Amniotic stem cell (primary cell): ENCODE results near the gene RFNG.

Experiments used
- DNase-seq: peaks from one replicate; lab custom pipeline; 2025; lab: John Stamatoyannopoulos, UW

RFNG gene

GRCh38 chr17:82077617-82078358, 26.2 kb upstream of the RFNG start:
- no peak for DNase-seq

DNA sequence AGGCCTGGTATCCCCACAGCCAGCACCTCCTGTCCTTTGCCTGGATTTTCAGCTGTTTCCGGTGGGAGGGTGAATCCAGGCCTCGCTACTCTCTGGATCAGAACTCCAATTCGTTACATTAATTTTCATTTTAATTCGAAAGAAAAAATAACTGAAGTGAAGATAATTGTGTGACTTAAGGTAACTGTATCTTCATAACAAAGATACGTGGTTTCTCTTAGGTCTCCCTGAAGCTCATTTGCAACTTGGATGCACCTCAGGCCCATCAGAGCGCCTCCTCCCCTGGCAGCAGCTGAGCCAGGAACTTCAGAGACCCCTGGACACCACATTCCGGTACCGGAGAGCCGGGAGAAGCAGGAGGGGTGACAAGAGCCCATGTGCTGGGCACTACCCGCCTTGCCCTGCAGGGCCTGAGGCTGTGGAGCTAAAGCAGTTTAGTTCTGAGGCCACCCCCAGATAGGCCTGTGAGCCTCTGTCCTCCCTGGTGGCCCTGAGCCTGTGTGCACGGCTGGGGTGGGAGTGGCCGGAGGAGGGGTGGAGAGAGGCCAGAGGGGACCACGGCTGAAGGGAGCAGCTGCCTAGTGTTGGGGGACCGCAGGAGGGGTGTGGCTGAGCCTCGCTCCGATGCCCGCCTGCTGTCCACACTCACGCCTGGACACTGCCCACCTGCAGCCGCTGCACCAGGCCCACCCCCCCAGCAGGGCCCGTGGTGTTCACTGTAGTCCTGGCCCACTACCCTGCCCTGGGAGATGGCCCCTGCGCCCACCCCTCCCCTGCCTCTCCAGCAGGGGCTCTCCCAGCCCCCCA, 25.4 kb upstream of the RFNG start:
- no peak for DNase-seq

- DNase-seq = no peak
These were observed 24.6 kb upstream of the RFNG start for GRCh38 chr17:82076018-82076784.

- DNase-seq = no peak
These were observed 21.8 kb upstream of the RFNG start for GRCh38 chr17:82073446-82073845.

DNA sequence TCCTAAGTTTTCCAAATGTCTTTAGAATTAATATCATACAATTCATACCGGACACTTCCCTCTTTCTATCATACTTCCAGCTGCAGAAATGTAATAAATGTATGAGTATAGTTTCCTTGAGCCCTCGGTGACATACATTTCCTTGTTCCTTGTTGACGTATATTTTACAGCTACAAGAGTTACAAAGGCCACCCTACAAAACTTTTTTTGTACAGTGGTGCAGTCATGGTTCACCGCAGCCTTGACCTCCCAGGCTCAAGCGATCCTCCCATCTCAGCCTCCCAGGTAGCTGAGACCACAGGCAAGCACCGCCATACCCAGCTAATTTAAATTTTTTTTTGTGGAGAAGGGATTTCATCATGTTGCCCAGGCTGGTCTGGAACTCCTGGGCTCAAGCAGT, 21.2 kb upstream of the RFNG start:
- DNase-seq = no peak

- DNase-seq = no peak
These were observed 19.0 kb upstream of the RFNG start for GRCh38 chr17:82070611-82071010.

- no peak for DNase-seq
These were observed 14.2 kb upstream of the RFNG start, which contains the start of gene DUS1L for GRCh38 chr17:82065638-82066303. TSS of gene DUS1L (minus strand) at chr17:82065804. CDS start at chr17:82065059, 745 bp downstream.

- no peak for DNase-seq
These were observed 13.6 kb upstream of the RFNG start for GRCh38 chr17:82065193-82065637.

DNA sequence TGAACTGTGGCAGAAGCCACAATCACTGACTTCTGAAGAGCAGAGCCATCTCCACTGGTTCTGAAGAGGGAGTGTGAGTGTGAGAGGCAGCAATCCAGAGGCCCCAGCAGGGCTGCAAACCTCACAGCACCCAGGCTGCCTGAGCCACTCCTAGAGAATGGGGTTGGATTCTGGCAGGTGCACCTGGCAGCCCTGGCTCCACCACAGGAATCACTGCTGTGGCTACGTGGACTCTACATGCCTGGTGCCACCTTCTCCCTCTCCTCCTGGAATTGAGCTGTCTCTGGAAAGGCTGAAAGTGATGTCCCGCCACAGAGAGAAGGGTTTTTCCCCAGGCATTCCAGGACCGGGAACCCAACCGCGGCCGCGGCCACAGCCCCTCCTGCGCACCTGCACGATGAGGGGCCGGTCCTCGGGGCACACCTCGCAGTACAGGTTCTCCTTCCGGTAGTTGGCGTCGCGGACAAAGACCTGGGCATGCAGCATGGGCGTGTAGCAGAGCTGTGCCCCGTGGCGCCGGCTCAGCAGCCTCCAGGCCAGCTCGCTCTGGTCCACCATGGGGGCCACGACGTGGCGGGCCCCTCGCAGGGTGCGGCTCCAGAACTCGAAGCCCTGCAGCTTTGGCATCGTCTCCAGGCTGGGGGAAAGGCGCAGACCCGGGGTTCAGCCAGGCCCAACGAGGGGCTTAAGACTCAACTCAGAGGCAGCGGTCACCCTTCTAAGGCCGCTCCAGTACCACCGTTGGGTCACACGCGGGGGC, 13.0 kb upstream of the RFNG start:
- DNase-seq = no peak

DNA sequence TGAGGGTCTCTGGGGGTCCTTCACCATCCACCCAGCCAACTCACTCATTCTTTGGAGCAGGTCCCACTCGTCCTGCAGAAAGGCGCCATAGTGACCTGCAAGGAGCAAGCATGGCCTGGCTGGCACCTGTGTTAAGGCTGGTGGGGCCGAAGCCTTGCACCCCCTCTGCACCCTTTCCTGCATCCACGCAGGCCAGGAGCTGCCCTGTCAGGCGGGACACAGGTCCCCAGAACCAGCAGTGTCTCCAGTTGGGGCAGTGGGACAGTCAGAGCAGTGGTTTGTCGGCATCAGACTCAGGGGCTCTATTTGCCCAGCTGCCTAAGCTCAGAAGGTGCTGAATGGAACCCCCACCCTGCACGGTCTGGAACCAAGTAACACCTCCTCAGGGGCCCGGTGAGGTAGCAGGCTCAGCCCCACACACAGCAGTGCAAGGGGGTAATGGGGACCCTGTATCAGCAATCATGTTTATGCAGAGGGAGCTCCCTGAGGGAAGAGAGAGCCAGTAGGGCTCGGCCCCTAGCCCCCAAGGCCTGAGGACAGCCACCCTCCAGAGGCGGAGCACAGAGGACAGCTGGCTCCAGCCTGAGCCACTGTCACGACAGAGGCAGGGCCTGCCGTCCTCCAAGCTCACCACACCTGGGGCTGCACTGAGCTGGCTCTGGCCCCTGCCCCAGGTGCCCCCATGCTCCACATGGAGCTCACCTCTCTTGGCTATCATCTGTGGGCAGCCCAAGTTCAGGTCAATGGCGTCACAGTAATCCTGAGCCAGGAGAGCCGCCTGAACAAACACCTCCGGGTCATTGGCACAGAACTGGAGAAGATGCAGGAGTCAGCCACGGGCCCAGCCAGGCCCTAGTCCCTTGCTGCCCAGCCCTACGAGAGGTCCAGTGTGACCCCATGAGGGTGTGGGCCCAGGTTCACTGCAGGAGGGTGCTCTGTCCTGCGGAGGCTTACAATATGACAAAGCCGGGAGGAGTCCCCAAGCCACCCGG, 12.1 kb upstream of the RFNG start:
- no peak for DNase-seq

DNA sequence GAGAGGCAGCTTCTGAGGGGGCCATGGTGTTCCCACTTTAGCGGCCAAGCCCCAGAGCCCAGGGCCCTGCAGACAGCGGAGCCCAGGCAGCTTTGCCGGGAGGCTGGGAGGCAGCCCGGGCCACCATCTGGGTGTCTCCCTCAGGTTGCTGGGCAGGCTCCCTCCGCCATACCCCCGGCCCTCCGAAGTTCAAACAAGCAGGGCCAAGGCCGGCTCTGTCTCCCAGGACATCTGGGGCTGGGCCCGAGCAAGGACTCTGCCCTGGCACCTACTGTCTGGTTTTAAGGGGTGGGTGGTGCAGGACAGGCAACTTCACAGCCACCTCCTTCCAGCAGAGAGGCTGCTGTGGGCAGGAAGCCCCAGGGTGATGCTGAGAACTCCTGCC, 11.4 kb upstream of the RFNG start:
- no peak for DNase-seq

DNA sequence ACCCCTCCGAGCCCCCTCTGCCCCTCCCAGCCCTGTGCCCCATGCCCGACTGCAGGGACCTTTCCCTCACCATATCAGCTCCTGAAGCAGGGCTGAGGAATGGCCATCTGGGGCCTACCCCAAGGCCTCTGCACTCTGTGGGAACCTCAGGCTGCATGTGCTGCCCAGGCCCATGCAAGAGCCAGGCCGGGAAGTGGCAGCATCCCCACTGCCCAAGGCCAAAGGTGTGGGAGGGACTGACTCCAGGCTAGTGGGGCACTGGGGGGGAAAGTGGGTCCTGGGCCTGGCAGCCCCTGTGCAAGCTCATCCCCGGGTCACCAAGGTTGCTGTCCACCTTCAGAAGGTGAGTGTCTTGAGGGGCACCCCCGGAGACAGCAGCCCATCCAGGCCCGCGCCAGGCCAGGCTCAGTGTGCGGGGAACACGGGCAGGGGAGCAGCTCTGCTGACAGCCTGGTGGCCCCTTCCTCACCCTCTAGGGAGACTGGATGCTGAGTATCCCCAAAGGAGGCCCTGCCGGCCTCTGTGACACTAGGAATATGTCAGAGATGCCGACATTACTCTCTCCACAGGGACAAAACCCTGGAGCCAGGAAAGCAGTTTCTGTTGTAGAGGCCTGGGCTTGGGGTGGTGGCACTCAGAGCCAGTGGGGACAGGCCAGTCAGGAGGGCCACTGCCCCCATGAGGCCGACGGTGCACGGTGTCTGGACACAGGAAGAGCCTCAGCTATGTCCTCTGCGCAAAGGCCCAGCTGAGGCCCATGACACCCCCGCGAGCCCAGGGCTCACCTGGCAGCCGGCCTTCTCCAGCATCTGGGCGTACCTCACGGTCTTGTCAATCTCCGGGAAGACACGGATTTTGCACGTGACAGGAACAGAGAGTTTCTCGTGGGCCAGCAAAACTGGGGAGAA, 10.7 kb upstream of the RFNG start:
- DNase-seq = no peak

DNA sequence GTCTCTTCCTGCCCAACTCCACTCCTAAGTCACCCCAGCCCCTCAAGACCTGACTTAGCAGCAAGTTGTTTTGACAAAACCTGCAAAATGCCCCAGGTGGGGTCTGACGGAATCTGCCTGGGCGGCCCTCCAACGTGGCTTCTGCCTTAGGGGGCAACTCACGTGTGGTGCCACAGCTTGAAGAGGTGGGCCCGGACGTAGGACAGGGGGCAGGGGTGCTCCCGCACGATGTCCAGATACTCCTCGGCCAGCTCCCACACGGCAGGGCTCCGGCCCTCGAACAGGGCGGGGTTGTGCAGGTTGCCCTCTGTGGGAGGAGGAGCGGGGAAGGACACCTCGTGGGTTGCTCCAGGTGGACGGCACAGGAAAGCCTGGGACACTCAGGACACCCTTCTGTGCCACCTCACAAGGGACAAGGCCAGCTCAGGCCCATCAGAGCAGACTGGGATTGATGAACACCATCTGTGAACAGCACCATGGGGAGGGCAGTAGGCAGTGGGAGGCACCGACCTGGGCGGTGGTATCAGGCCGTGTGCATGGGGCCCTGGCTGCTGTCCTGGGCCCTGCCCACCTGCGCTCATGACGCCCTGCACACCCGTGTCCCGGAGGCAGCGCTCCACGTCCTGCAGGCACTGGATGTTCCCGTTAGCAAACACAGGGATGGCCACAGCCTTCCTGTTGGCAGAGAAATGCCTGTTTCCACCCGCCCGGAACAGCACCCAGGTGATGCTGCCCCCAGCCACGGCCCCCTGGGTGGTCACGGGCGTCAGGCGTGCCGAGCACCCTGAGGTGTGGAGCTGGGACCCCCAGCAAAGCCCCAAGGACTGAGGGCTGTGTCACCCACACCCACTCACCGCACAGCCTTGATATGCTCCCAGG, 9.7 kb upstream of the RFNG start:
- DNase-seq = no peak

- DNase-seq = no peak
These were observed 9.0 kb upstream of the RFNG start for GRCh38 chr17:82060614-82061013.

- DNase-seq = no peak
These were observed 8.4 kb upstream of the RFNG start for GRCh38 chr17:82060001-82060380.

- no peak for DNase-seq
These were observed 7.8 kb upstream of the RFNG start for GRCh38 chr17:82059272-82060000.

- no peak for DNase-seq
These were observed 7.2 kb upstream of the RFNG start for GRCh38 chr17:82058855-82059249.
